Upper lobe of left lung (tissue), 6 donors: ENCODE data around the gene SF3A2. TPM values are rescaled to one million over a fixed set of nuclear protein-coding genes. Genes with fewer than 3 reads are reported as not detected.
A peak's percentile ranks its signal among the peaks of the same experiment; 100 is the strongest.
"Not testable (repeated sequence)": the region's sequence is repeated elsewhere in the genome, so short reads cannot be mapped to it uniquely, and the experiment has no call there.

Experiments used
- ATAC-seq, 2 donors: fragments of 200-7000 bp; cut with Tn5 transposase; one replicate each; pipeline ENCODE4 v1.9.1; 2022; ENCODE audit warnings: mild to moderate bottlenecking in 2 of 2, moderate library complexity in 2 of 2; ENCODE audit not compliant: low FRiP score in 2 of 2
- DNase-seq, 2 donors: peaks; one replicate each; pipeline ENCODE4 v3.0.0-alpha.2; 2019 to 2020
- H3K27ac ChIP-seq, 4 donors: fragments of 200-600 bp; sonication (generic); one replicate each; pipeline ENCODE4 v1.5.1; 2016 to 2019
- H3K27me3 ChIP-seq, 4 donors: fragments of 200-600 bp; sonication (generic); one replicate each; pipeline ENCODE4 v1.5.1; 2017 to 2019
- H3K36me3 ChIP-seq, 4 donors: fragments of 200-600 bp; sonication (generic); one replicate each; pipeline ENCODE4 v1.5.1; 2016 to 2019
- H3K4me1 ChIP-seq, 4 donors: fragments of 200-600 bp; sonication (generic); one replicate each; pipeline ENCODE4 v1.5.1; 2018 to 2019
- H3K4me3 ChIP-seq, 4 donors: fragments of 200-600 bp; sonication (generic); one replicate each; pipeline ENCODE4 v1.5.1; 2017 to 2019; ENCODE audit warnings: mild to moderate bottlenecking in 2 of 4, moderate library complexity in 1 of 4
- H3K9me3 ChIP-seq, 4 donors: fragments of 200-600 bp; sonication (generic); one replicate each; pipeline ENCODE4 v1.5.1; 2018 to 2019
- EP300 ChIP-seq, 4 donors: sonication (generic); formaldehyde crosslinking; IDR thresholded peaks; one replicate each; pipeline ENCODE4 v1.5.1; 2017; ENCODE audit warnings: antibody characterized with exemption in 4 of 4, control low read depth in 2 of 4
- POLR2A ChIP-seq, 4 donors: fragments of 450-650 bp; IDR thresholded peaks; one replicate each; pipeline ENCODE4 v1.5.1; 2016 to 2017; ENCODE audit warnings: antibody characterized with exemption in 4 of 4, mild to moderate bottlenecking in 2 of 4
- POLR2AphosphoS5 ChIP-seq, 2 donors: sonication (generic); formaldehyde crosslinking; IDR thresholded peaks; one replicate each; pipeline ENCODE4 v1.5.1; 2017; ENCODE audit warnings: antibody characterized with exemption in 2 of 2
- WGBS, 2 donors: methylation state at CpG; one replicate each; pipeline ENCODE4 v1.1.5; 2017 to 2018; 5-methylcytosine and 5-hydroxymethylcytosine counted together
- total RNA-seq, 6 donors: library from RNA; depleted of rRNA in 4 of 6; stranded (reverse); fragments of >200 nt in 4 of 6; gene quantifications; one replicate each; pipeline versions ENCODE4 v1.1.0 to v1.2.1, GENCODE V29; 2016 to 2021
- TF ChIP-seq, protein P1 (sequence below), 6 experiments: fragments of 450-650 bp in 4 of 6; fragments of 200-600 bp in 2 of 6; sonication (generic) in 2 of 6; IDR thresholded peaks; one replicate each; pipeline ENCODE4 v1.5.1; 2016 to 2019; ENCODE audit warnings: antibody characterized with exemption in 6 of 6
- donor health status: DM: no; HTN: no; CAD: no; lungs with moderate emphysema.
- donor health status: DM: no; HTN: yes; CAD: no; lungs with severe emphysema.

Gene SF3A2
- total RNA-seq, 6 donors from 2014 or later, result 39.8 to 104 (median 70.7) TPM

DNA sequence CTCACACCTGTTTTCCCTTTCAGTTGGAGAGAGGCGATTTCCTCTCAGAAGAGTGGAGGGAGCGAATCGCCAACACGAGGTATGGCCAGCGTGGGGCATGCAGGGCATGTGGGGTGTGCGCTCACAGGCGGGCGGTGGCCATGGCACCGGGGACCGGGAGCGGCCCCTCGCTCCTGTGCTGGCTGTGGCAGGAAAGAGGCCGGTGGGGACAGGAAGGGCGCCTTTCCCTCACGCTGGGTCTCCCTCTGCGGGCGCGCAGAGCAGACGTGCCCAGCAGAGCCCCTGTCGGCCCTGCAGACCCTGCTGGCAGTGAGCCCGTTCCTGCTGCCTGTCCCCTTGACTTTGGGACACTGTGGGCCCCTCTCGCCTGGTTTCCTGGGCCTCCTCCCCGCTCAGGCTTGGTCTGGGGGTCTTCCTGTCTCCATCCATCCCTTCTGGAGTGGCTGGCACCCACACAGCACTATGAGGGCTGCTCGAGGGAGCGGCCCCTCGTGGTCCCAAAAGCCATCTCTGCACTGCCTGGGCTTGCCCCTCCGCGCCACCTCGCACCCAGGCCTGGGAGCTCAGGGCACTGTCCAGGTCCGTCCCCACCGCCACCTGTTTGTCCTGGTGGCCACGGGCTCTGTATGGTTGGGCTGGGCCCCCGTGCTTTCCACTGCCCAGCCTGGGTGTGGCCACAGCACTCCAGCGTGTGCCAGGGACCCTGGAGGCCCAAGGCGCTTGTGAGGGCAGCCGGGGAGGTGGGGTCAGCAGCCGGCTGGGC lies 36.6 kb upstream of the SF3A2 start:
- peaks cover 0 to 71% (median 56%) of the 10 kb centered on the region in 4 donors for H3K36me3 ChIP-seq
- H3K27ac ChIP-seq, result no peak overlapping the region
- H3K9me3 ChIP-seq, result no peaks in the 10 kb centered on the region
- no peaks in the 10 kb centered on the region for H3K27me3 ChIP-seq
- DNase-seq (peak in 1 of 2 donors; percentile 77), ATAC-seq (no peak)
- peaks cover 0 to 6% (median 0%) of the 10 kb centered on the region in 4 donors for H3K4me1 ChIP-seq
- 93 to 95% methylated on average over 30 to 31 of the region's 37 CpGs for WGBS, 2 donors
- no peak overlapping the region for H3K4me3 ChIP-seq
- TF ChIP-seq POLR2AphosphoS5 (IDR thresholded peaks at IDR 0.05) (no peak), POLR2A (IDR thresholded peaks at IDR 0.05) (no peak), EP300 (IDR thresholded peaks at IDR 0.05) (no peak)
- TF ChIP-seq, protein P1, sequence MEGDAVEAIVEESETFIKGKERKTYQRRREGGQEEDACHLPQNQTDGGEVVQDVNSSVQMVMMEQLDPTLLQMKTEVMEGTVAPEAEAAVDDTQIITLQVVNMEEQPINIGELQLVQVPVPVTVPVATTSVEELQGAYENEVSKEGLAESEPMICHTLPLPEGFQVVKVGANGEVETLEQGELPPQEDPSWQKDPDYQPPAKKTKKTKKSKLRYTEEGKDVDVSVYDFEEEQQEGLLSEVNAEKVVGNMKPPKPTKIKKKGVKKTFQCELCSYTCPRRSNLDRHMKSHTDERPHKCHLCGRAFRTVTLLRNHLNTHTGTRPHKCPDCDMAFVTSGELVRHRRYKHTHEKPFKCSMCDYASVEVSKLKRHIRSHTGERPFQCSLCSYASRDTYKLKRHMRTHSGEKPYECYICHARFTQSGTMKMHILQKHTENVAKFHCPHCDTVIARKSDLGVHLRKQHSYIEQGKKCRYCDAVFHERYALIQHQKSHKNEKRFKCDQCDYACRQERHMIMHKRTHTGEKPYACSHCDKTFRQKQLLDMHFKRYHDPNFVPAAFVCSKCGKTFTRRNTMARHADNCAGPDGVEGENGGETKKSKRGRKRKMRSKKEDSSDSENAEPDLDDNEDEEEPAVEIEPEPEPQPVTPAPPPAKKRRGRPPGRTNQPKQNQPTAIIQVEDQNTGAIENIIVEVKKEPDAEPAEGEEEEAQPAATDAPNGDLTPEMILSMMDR (IDR thresholded peaks at IDR 0.05), result no peak

- not testable (repeated sequence) for H3K4me1 ChIP-seq, DNase-seq, H3K27ac ChIP-seq, H3K27me3 ChIP-seq, H3K4me3 ChIP-seq, ATAC-seq, H3K9me3 ChIP-seq
- 95% methylated on average over 26 to 49 of the region's 50 CpGs for WGBS, 2 donors
- peaks cover 0 to 71% (median 49%) of the 10 kb centered on the region in 4 donors for H3K36me3 ChIP-seq
Measured at GRCh38 chr19:2200624-2201294, 35.9 kb upstream of the SF3A2 start.

- no peak overlapping the region for H3K4me3 ChIP-seq
- ATAC-seq (no peak), DNase-seq (peak in 1 of 2 donors; percentile 59)
- H3K9me3 ChIP-seq, result no peaks in the 10 kb centered on the region
- no peaks in the 10 kb centered on the region for H3K27me3 ChIP-seq
- 91 to 93% methylated on average over 12 to 21 of the region's 21 CpGs for WGBS, 2 donors
- peaks cover 0 to 68% (median 42%) of the 10 kb centered on the region in 4 donors for H3K36me3 ChIP-seq
- TF ChIP-seq, protein P1 (IDR thresholded peaks at IDR 0.05), result no peak
- TF ChIP-seq POLR2AphosphoS5 (IDR thresholded peaks at IDR 0.05) (no peak), EP300 (IDR thresholded peaks at IDR 0.05) (no peak), POLR2A (IDR thresholded peaks at IDR 0.05) (no peak)
- peaks cover 0 to 6% (median 0%) of the 10 kb centered on the region in 4 donors for H3K4me1 ChIP-seq
- H3K27ac ChIP-seq, result no peak overlapping the region
Measured at GRCh38 chr19:2201473-2202148, 35.0 kb upstream of the SF3A2 start.

DNA sequence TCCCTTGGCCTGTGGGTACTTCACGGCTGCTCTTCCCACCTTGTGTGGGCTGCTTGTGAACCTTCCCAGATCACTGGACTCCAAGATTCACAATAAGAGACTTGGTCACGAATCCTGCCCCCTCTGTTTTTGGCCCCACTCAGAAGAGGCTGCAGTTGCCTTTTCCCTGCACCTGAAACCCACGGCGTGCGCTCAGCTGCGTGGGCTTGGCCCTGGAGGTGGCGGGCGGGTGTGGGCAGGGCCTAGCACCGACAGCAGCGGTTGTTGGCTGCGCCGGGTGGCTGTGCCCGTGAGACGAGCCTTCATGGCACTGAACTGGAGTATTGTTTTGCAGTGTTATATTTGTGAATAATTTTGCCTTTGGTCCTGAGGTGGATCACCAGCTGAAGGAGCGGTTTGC lies 34.3 kb upstream of the SF3A2 start:
- Histone ChIP-seq H3K9me3 (no peaks in the 10 kb centered on the region), H3K27ac (no peak overlapping the region), H3K27me3 (no peaks in the 10 kb centered on the region), H3K4me3 (no peak overlapping the region), H3K4me1 (peaks cover 0 to 6% (median 0%) of the 10 kb centered on the region in 4 donors), H3K36me3 (peaks cover 0 to 68% (median 44%) of the 10 kb centered on the region in 4 donors)
- DNase-seq, result peak in 1 of 2 donors; percentile 68
- 91 to 95% methylated on average over 15 of the region's 15 CpGs for WGBS, 2 donors
- TF ChIP-seq POLR2A (IDR thresholded peaks at IDR 0.05) (no peak), EP300 (IDR thresholded peaks at IDR 0.05) (no peak), POLR2AphosphoS5 (IDR thresholded peaks at IDR 0.05) (no peak)
- TF ChIP-seq, protein P1 (IDR thresholded peaks at IDR 0.05), result no peak
- ATAC-seq, result no peak

DNA sequence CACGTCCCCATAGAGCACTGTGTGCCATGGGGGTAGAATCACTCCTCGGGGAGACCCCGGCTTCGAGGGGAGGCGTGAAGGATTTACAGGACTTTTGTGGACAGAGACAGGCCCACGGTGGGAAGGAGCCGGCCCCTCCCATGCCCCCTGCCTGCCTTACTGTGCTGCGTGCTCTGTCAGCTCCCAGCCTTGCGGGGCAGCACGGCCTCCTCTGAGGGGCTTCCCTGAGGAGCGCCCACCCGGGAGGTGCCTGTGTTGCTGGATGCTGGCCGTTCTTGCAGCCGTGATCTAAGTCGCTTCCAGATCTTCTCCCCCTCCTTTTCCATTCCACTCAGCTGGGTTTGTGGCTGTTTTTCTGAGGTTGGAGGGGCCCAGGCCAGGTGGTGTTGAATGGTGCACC lies 29.6 kb upstream of the SF3A2 start:
- Histone ChIP-seq H3K9me3 (no peaks in the 10 kb centered on the region), H3K27me3 (no peaks in the 10 kb centered on the region), H3K4me1 (peaks cover 3 to 22% (median 14%) of the 10 kb centered on the region in 4 donors), H3K36me3 (peaks cover 13 to 90% (median 62%) of the 10 kb centered on the region in 4 donors), H3K27ac (no peak overlapping the region), H3K4me3 (no peak overlapping the region)
- TF ChIP-seq, protein P1 (IDR thresholded peaks at IDR 0.05), result no peak
- no peak for TF ChIP-seq POLR2A (IDR thresholded peaks at IDR 0.05)
- TF ChIP-seq POLR2AphosphoS5 (IDR thresholded peaks at IDR 0.05), result no peak
- TF ChIP-seq EP300 (IDR thresholded peaks at IDR 0.05), result no peak
- DNase-seq (peak in 1 of 2 donors; percentile 58), ATAC-seq (no peak)
- 96 to 100% methylated on average over 8 to 15 of the region's 15 CpGs for WGBS, 2 donors
